Gastrocnemius medialis (tissue), 4 donors: ENCODE results near the gene FMN2. TPM values are rescaled to one million over a fixed set of nuclear protein-coding genes. Genes with fewer than 3 reads are reported as not detected.

Source experiments
- ATAC-seq, 2 donors: fragments of 150-250 bp; one replicate each; pipeline ENCODE4 v1.9.1; 2016
- DNase-seq, 2 donors: peaks; one replicate each; pipeline ENCODE4 v3.0.0-alpha.2; 2019
- H3K27ac ChIP-seq, 4 donors: fragments of 200-600 bp; sonication (generic); 1 replicate in 1 of 4; 2 replicates in 3 of 4; pipeline ENCODE4 v1.5.1; 2016 to 2018; ENCODE audit warnings: mild to moderate bottlenecking in 2 of 4, moderate library complexity in 1 of 4
- H3K27me3 ChIP-seq, 3 donors: fragments of 200-600 bp; sonication (generic) in 2 of 3; 1 replicate in 1 of 3; 2 replicates in 2 of 3; pipeline versions ENCODE4 v1.5.1 to v1.6.0; 2016 to 2019; ENCODE audit warnings: mild to moderate bottlenecking in 1 of 3, moderate library complexity in 1 of 3
- H3K36me3 ChIP-seq, 2 donors: fragments of 200-600 bp; sonication (generic) in 1 of 2; one replicate each; pipeline ENCODE4 v1.5.1; 2017 to 2018
- H3K4me1 ChIP-seq, 2 donors: fragments of 200-600 bp; sonication (generic) in 1 of 2; one replicate each; pipeline ENCODE4 v1.5.1; 2016 to 2017; ENCODE audit warnings: mild to moderate bottlenecking in 2 of 2
- H3K4me3 ChIP-seq, 4 donors: fragments of 200-600 bp; sonication (generic) in 3 of 4; 1 replicate in 1 of 4; 2 replicates in 3 of 4; pipeline ENCODE4 v1.5.1; 2016 to 2019; ENCODE audit warnings: mild to moderate bottlenecking in 2 of 4
- H3K9me3 ChIP-seq, 3 donors: fragments of 200-600 bp; sonication (generic) in 2 of 3; 1 replicate in 1 of 3; 2 replicates in 2 of 3; pipeline ENCODE4 v1.5.1; 2016 to 2019
- CTCF ChIP-seq, 5 experiments: fragments of 450-650 bp in 3 of 5; fragments of 200-600 bp in 2 of 5; sonication (generic) in 2 of 5; IDR thresholded peaks in 4 of 5; conservative IDR thresholded peaks in 1 of 5; 1 replicate in 4 of 5; 2 replicates in 1 of 5; pipeline ENCODE4 v1.5.1; 2016 to 2019; ENCODE audit warnings: antibody characterized with exemption in 5 of 5, mild to moderate bottlenecking in 3 of 5, moderate library complexity in 3 of 5
- POLR2A ChIP-seq, 2 donors: fragments of 450-650 bp; IDR thresholded peaks; one replicate each; pipeline ENCODE4 v1.6.1; 2017; ENCODE audit warnings: antibody characterized with exemption in 2 of 2, mild to moderate bottlenecking in 2 of 2, moderate library complexity in 2 of 2
- in situ Hi-C, 4 donors: fragments of 200-750 bp; cut with MboI; loops; one replicate each; pipeline versions ENCODE4 v1.15.0 to v1.8.0; 2017; ENCODE audit warnings: low sequenced_read_pairs in 4 of 4
- intact Hi-C: fragments of 100-400 bp; cut with DNase I; formaldehyde crosslinking; loops from one replicate; pipeline ENCODE4 v1.15.1; 2023; ENCODE audit warnings: low total_unique reads
- total RNA-seq, 4 donors: library from RNA; depleted of rRNA; stranded (reverse); fragments of >200 nt; gene quantifications; one replicate each; pipeline versions ENCODE4 v1.1.0 to v1.2.3, GENCODE V29; 2016

FMN2 gene
- total RNA-seq, 4 donors from 2014 or later: 0.51 TPM; not detected in 3

GRCh38 chr1:240424740-240425464, 333.2 kb downstream of the FMN2 start:
- Histone ChIP-seq H3K36me3 (no peaks in the 10 kb centered on the region), H3K4me3 (no peak overlapping the region), H3K4me1 (no peaks in the 10 kb centered on the region), H3K27me3 (no peaks in the 10 kb centered on the region), H3K27ac (no peak overlapping the region), H3K9me3 (no peaks in the 10 kb centered on the region)
- in situ Hi-C loops (no loop called here), intact Hi-C loops (no loop called here)
- TF ChIP-seq POLR2A (IDR thresholded peaks at IDR 0.05) (no peak), CTCF (IDR thresholded peaks at IDR 0.05 in 4 of 5, conservative IDR thresholded peaks at IDR 0.05 in 1 of 5) (no peak)
- DNase-seq: no peak
- no peak for ATAC-seq

GRCh38 chr1:240426051-240426450, 334.4 kb downstream of the FMN2 start:
- no peaks in the 10 kb centered on the region for H3K9me3 ChIP-seq
- DNase-seq (no peak), ATAC-seq (no peak)
- H3K4me1 ChIP-seq: no peaks in the 10 kb centered on the region
- no peaks in the 10 kb centered on the region for H3K36me3 ChIP-seq
- intact Hi-C loops: no loop called here
- no peak for TF ChIP-seq POLR2A (IDR thresholded peaks at IDR 0.05)
- TF ChIP-seq CTCF (IDR thresholded peaks at IDR 0.05 in 4 of 5, conservative IDR thresholded peaks at IDR 0.05 in 1 of 5): no peak
- H3K27me3 ChIP-seq: no peaks in the 10 kb centered on the region
- no peak overlapping the region for H3K4me3 ChIP-seq
- in situ Hi-C loops: no loop called here
- H3K27ac ChIP-seq: no peak overlapping the region

GRCh38 chr1:240435996-240436566, 344.4 kb downstream of the FMN2 start:
- no peak for DNase-seq
- Histone ChIP-seq H3K27me3 (no peaks in the 10 kb centered on the region), H3K36me3 (no peaks in the 10 kb centered on the region), H3K9me3 (no peaks in the 10 kb centered on the region), H3K4me3 (no peak overlapping the region), H3K4me1 (no peaks in the 10 kb centered on the region), H3K27ac (no peak overlapping the region)
- ATAC-seq: no peak
- TF ChIP-seq CTCF (IDR thresholded peaks at IDR 0.05 in 4 of 5, conservative IDR thresholded peaks at IDR 0.05 in 1 of 5) (no peak), POLR2A (IDR thresholded peaks at IDR 0.05) (no peak)
- in situ Hi-C loops: no loop called here
- intact Hi-C loops: no loop called here

- Histone ChIP-seq H3K36me3 (no peaks in the 10 kb centered on the region), H3K27me3 (no peaks in the 10 kb centered on the region), H3K4me3 (no peak overlapping the region), H3K27ac (no peak overlapping the region), H3K4me1 (no peaks in the 10 kb centered on the region), H3K9me3 (no peaks in the 10 kb centered on the region)
- intact Hi-C loops (no loop called here), in situ Hi-C loops (no loop called here)
- TF ChIP-seq CTCF (IDR thresholded peaks at IDR 0.05 in 4 of 5, conservative IDR thresholded peaks at IDR 0.05 in 1 of 5) (no peak), POLR2A (IDR thresholded peaks at IDR 0.05) (no peak)
- DNase-seq (no peak), ATAC-seq (no peak)
Observed at GRCh38 chr1:240441669-240442068, 350.0 kb downstream of the FMN2 start.
